ENCODE results near the gene ADPGK.

DNA sequence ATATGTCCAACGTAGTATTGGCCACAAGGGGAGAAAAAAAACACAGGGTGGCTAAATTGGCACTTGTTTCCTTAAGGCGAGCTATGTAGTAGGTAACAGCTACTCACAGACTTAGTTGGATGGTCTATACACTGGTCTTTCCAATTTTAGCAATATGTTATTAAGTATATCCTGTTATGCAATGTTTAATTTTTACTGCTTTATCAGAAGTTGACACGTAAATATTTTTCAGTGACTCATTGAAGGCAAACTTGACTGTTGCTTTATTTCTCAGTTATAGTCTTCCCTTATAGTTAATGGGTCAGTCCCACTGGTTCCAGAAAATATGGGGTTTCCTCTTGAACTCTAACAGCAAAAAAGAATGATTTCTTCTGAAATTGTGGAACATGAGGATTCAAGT, 46.5 kb downstream of the ADPGK start:
- TF ChIP-seq CTCF (IDR thresholded peaks at IDR 0.05) (no peak), EZH2 (IDR thresholded peaks at IDR 0.05; ENCODE audit: borderline replicate concordance, insufficient read depth, low read depth, low read length, poor library complexity, severe bottlenecking) (no peak)
